ENCODE measurements around the gene GPATCH2L.

GRCh38 chr14:76194327-76194726, 42.6 kb downstream of the GPATCH2L start:
- TF ChIP-seq POLR2A (IDR thresholded peaks at IDR 0.05): no peak
- TF ChIP-seq CTCF (IDR thresholded peaks at IDR 0.05): no peak
- no peak for TF ChIP-seq POLR2AphosphoS5 (IDR thresholded peaks at IDR 0.05)
